GM12878 (cell line): Measurements from ENCODE around the gene LSM10. TPM values are rescaled to one million over a fixed set of nuclear protein-coding genes. Genes with fewer than 3 reads are reported as not detected.

ENCODE experiments used
- ATAC-seq: fragments of 200-7000 bp; cut with Tn5 transposase; 3 replicates; pipeline ENCODE4 v1.9.1; 2020; ENCODE audit warnings: mild to moderate bottlenecking, moderate library complexity
- BruUV-seq: library from RNA; stranded (reverse); fragments of 400-500 nt; replicated peaks from 2 replicates; lab custom pipeline; 2021; lab: Mats Ljungman, UMichigan
- CTCF ChIA-PET: fragments of 300-600 bp; sonication (Branson Sonifier 250); formaldehyde crosslinking; extraction: SDS; loops from one replicate; lab custom pipeline; 2021; ENCODE audit warnings: inconsistent platforms; lab: Yijun Ruan, JAX
- POLR2A ChIA-PET: fragments of 350-600 bp; formaldehyde crosslinking; extraction: SDS; loops from one replicate; lab custom pipeline; 2021; ENCODE audit warnings: inconsistent platforms; lab: Charles Lee
- RAD21 ChIA-PET: fragments of 300-600 bp; sonication (Branson Sonifier 250); formaldehyde crosslinking; loops from one replicate; lab custom pipeline; 2023; ENCODE audit warnings: antibody characterized with exemption; ENCODE audit not compliant: unreplicated experiment; lab: Charles Lee
- SMC1A ChIA-PET: fragments of 300-600 bp; sonication (Branson Sonifier 250); formaldehyde crosslinking; loops from one replicate; lab custom pipeline; 2023; ENCODE audit not compliant: unreplicated experiment, uncharacterized antibody; lab: Charles Lee
- DNase-seq: peaks from one replicate; pipeline ENCODE4 v3.0.0-alpha.2; 2011; ENCODE audit warnings: low read depth, low spot score
- FAIRE-seq: peaks from 3 replicates; lab custom pipeline; 2011; peaks lifted over from hg19 to GRCh38; lab: Jason Lieb, UNC
- H2AFZ ChIP-seq: 2 replicates; pipeline ENCODE4 v1.6.0; 2011; ENCODE audit warnings: low read depth, low read length, control low read depth; ENCODE audit not compliant: control insufficient read depth
- H3K27ac ChIP-seq: 2 replicates; pipeline ENCODE4 v1.5.1; 2011; ENCODE audit warnings: control low read depth; ENCODE audit not compliant: control insufficient read depth, insufficient read depth
- H3K27me3 ChIP-seq, 2 experiments: replicated peaks in 1 of 2; 2 replicates each; pipeline versions ENCODE4 v1.6.0 to v1.6.1; 2011; ENCODE audit warnings: low read length in 1 of 2; ENCODE audit not compliant: control insufficient read depth in 2 of 2, insufficient read depth in 2 of 2
- H3K36me3 ChIP-seq, 2 experiments: 2 replicates each; pipeline ENCODE4 v1.5.1; 2011; ENCODE audit warnings: low read length in 1 of 2; ENCODE audit not compliant: control insufficient read depth in 2 of 2, insufficient read depth in 2 of 2
- H3K4me1 ChIP-seq: 2 replicates; pipeline ENCODE4 v1.6.1; 2011; ENCODE audit warnings: mild to moderate bottlenecking, low read length, moderate library complexity, mixed read lengths; ENCODE audit not compliant: control insufficient read depth, insufficient read depth
- H3K4me2 ChIP-seq: 2 replicates; pipeline ENCODE4 v1.6.0; 2011; ENCODE audit warnings: control low read depth; ENCODE audit not compliant: control insufficient read depth, insufficient read depth
- H3K4me3 ChIP-seq: fragments of 200-600 bp; sonication (generic); 2 replicates; pipeline ENCODE4 v1.5.1; 2016
- H3K79me2 ChIP-seq: 2 replicates; pipeline ENCODE4 v1.6.0; 2011; ENCODE audit warnings: low read length; ENCODE audit not compliant: control insufficient read depth, insufficient read depth
- H3K9ac ChIP-seq: 2 replicates; pipeline ENCODE4 v1.8.0; 2011; ENCODE audit warnings: low read length, control low read depth, mixed read lengths; ENCODE audit not compliant: control insufficient read depth, insufficient read depth
- H3K9me3 ChIP-seq: replicated peaks from 3 replicates; pipeline ENCODE4 v1.5.1; 2011; ENCODE audit warnings: mild to moderate bottlenecking, low read length; ENCODE audit not compliant: control insufficient read depth, insufficient read depth
- H4K20me1 ChIP-seq: 2 replicates; pipeline ENCODE4 v1.6.0; 2011; ENCODE audit not compliant: control insufficient read depth, insufficient read depth
- ASH2L ChIP-seq: fragments of 300-600, 200-600 bp; sonication (generic); IDR thresholded peaks from 2 replicates; pipeline ENCODE4 v1.6.1; 2017; ENCODE audit warnings: low read depth, mild to moderate bottlenecking, borderline replicate concordance
- EP300 ChIP-seq, 2 experiments: fragments of 150-350 bp in 1 of 2; IDR thresholded peaks; 2 replicates each; pipeline ENCODE4 v1.6.1; 2011 to 2012; ENCODE audit warnings: low read depth in 2 of 2, low read length in 2 of 2, borderline replicate concordance in 1 of 2, improper control_type of control experiment in 1 of 2, inconsistent platforms in 1 of 2; ENCODE audit not compliant: control insufficient read depth in 1 of 2
- FOXM1 ChIP-seq: IDR thresholded peaks from 2 replicates; pipeline ENCODE4 v1.6.1; 2012; ENCODE audit warnings: low read depth, mild to moderate bottlenecking, inconsistent platforms, low read length, moderate library complexity
- HDAC2 ChIP-seq: fragments of 200-600 bp; sonication (generic); IDR thresholded peaks from 2 replicates; pipeline ENCODE4 v1.6.1; 2017
- IKZF1 ChIP-seq: fragments of 450-650 bp; conservative IDR thresholded peaks from 2 replicates; pipeline ENCODE4 v1.6.1; 2017; ENCODE audit warnings: antibody characterized with exemption, mild to moderate bottlenecking
- JUND ChIP-seq: IDR thresholded peaks from 2 replicates; pipeline ENCODE4 v1.6.1; 2012; ENCODE audit warnings: low read depth, mild to moderate bottlenecking, low read length, improper control_type of control experiment, moderate library complexity
- RB1 ChIP-seq: fragments of 450-650 bp; formaldehyde crosslinking; IDR thresholded peaks from 2 replicates; pipeline ENCODE4 v1.6.1; 2017; ENCODE audit warnings: mild to moderate bottlenecking, borderline replicate concordance
- TAF1 ChIP-seq: IDR thresholded peaks from 2 replicates; pipeline ENCODE4 v1.6.1; 2011; ENCODE audit warnings: mild to moderate bottlenecking, low read depth, low read length, borderline replicate concordance
- TARDBP ChIP-seq: IDR thresholded peaks from 2 replicates; pipeline ENCODE4 v1.6.1; 2016; ENCODE audit warnings: borderline replicate concordance
- YBX1 ChIP-seq: fragments of 450-650 bp; IDR thresholded peaks from 2 replicates; pipeline ENCODE4 v1.6.1; 2016; ENCODE audit warnings: antibody characterized with exemption
- WGBS: methylation state at CpG from one replicate; pipeline ENCODE4 v1.1.6; 2016; ENCODE audit warnings: low lambda C conversion rate; ENCODE audit not compliant: insufficient replicate concordance, insufficient coverage; ENCODE audit errors: missing lambda C conversion rate; 5-methylcytosine and 5-hydroxymethylcytosine counted together
- in situ Hi-C: fragments of 300-500 bp; cut with MboI; formaldehyde crosslinking; loops from 9 replicates; pipeline ENCODE4 v1.14.3; 2018; ENCODE audit warnings: mixed read lengths
- intact Hi-C: fragments of 100-400 bp; cut with micrococcal nuclease; formaldehyde crosslinking; loops from one replicate; pipeline ENCODE4 v1.14.2; 2022; ENCODE audit not compliant: unreplicated experiment
- polyA plus RNA-seq, 11 experiments: library from polyadenylated mRNA; depleted of rRNA in 4 of 11; unstranded in 6 of 11; stranded (reverse) in 5 of 11; fragments of >200 nt; fragmentation: Nextera tagmentation in 4 of 11; fragmentation: Illumina TruSeq in 1 of 11; extraction: Ambion mirVana in 4 of 11; extraction: Trizol in 1 of 11; gene quantifications; 1 replicate in 1 of 11; 2 replicates in 10 of 11; pipeline versions ENCODE4 v1.2.1 to v1.2.3, GENCODE V29; 2011 to 2016; ENCODE audit warnings: inconsistent platforms in 2 of 11, missing spikeins in 2 of 11, low read depth in 1 of 11
- total RNA-seq, 4 experiments: library from RNA; depleted of rRNA in 3 of 4; stranded (reverse); fragments of >200 nt in 3 of 4; fragmentation: Illumina TruSeq in 1 of 4; extraction: Trizol in 1 of 4; gene quantifications; 2 replicates each; pipeline versions ENCODE4 v1.2.1 to v1.2.3, GENCODE V29; 2013 to 2021
- TF ChIP-seq, protein P1 (sequence below), 3 experiments: IDR thresholded peaks in 2 of 3; conservative IDR thresholded peaks in 1 of 3; 2 replicates each; pipeline ENCODE4 v1.5.1; 2011; ENCODE audit warnings: low read depth in 3 of 3, low read length in 3 of 3, mild to moderate bottlenecking in 3 of 3, control low read depth in 2 of 3, moderate library complexity in 2 of 3, inconsistent platforms in 1 of 3, mixed read lengths in 1 of 3; ENCODE audit not compliant: control insufficient read depth in 2 of 3, insufficient read depth in 1 of 3; ENCODE audit errors: extremely low read depth in 1 of 3
- TF ChIP-seq, protein P2 (sequence below): fragments of 450-650 bp; conservative IDR thresholded peaks from 2 replicates; pipeline ENCODE4 v1.6.1; 2017; ENCODE audit warnings: mild to moderate bottlenecking, moderate library complexity

LSM10 gene
- total and polyA plus RNA-seq, 10 of the 15 experiments (the other 5 are each of a cell fraction or from before 2014, with no cell fraction given), result 13.1 to 103 (median 57.5) TPM

DNA sequence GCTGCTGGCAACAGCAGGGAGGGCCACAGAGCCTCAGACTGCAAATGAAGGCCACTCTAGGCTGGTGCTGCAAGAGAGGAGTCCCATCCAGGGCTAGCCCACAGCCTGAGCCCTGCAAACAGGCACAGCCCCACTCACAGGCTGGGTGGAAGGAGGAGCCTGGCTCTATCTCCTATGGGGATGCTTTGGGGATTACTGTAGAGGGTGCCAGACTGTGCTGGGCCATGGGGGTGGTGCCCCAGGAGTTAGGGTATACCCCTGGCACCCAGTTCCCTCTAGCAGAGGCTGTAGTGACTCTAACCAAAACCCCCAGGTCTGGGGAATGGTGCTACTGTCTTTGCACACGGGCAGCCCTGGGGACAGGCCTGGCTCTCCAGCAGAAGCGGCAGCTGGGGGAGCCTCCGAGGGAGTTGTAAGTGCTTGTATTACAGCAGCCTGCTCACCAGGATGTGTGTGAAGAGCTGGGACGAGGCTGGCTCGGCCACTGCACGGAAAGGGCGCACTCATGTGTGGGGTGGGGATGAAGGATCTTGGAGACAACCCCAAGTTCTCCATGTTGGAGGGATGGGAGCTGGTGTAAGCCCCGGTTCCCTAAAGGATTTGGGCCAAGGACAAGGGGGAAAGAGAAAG is 50.9 kb downstream of the LSM10 start:
- Histone ChIP-seq H3K27ac (no peak overlapping the region), H3K4me2 (no peak overlapping the region), H3K9me3 (no peaks in the 10 kb centered on the region), H3K79me2 (no peaks in the 10 kb centered on the region; the same call in 1 of the 2 replicates), H3K4me3 (no peak overlapping the region), H2AFZ (no peak overlapping the region), H3K27me3 (no peaks in the 10 kb centered on the region), H3K4me1 (peaks cover 37% of the 10 kb centered on the region), H3K9ac (no peak overlapping the region), H3K36me3 (peaks cover 17 to 18% of the 10 kb centered on the region in 2 experiments; a peak in 3 of 4 replicates), H4K20me1 (no peaks in the 10 kb centered on the region)
- ChIA-PET POLR2A (no interaction called here), RAD21 (interaction anchor here (2.8 kb wide), 1 partner anchor 39 kb away, joined by 11 read pairs; the partner anchor contains the start of gene STK40), CTCF (interaction anchor here (13.5 kb wide), 1 partner anchor 20 kb away, joined by 157 read pairs; no protein-coding TSS in a partner anchor), SMC1A (interaction anchor here (0.9 to 1.6 kb wide), 3 partner anchors 52 to 75 kb away, joined by 4 to 7 read pairs (median 4); no protein-coding TSS in a partner anchor)
- no peak for DNase-seq
- no peak for ATAC-seq
- intact Hi-C loops, result no loop called here
- TF ChIP-seq ASH2L (no peak), TAF1 (no peak), HDAC2 (no peak), TARDBP (no peak), FOXM1 (no peak), EP300 (IDR thresholded peaks at IDR 0.05; ENCODE audit: borderline replicate concordance in 1 of 2, control insufficient read depth in 1 of 2, low read depth in 2 of 2, low read length in 2 of 2) (no peak), JUND (no peak), YBX1 (no peak), IKZF1 (no peak), RB1 (no peak)
- TF ChIP-seq, protein P1, sequence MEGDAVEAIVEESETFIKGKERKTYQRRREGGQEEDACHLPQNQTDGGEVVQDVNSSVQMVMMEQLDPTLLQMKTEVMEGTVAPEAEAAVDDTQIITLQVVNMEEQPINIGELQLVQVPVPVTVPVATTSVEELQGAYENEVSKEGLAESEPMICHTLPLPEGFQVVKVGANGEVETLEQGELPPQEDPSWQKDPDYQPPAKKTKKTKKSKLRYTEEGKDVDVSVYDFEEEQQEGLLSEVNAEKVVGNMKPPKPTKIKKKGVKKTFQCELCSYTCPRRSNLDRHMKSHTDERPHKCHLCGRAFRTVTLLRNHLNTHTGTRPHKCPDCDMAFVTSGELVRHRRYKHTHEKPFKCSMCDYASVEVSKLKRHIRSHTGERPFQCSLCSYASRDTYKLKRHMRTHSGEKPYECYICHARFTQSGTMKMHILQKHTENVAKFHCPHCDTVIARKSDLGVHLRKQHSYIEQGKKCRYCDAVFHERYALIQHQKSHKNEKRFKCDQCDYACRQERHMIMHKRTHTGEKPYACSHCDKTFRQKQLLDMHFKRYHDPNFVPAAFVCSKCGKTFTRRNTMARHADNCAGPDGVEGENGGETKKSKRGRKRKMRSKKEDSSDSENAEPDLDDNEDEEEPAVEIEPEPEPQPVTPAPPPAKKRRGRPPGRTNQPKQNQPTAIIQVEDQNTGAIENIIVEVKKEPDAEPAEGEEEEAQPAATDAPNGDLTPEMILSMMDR (IDR thresholded peaks at IDR 0.05 in 2 of 3, conservative IDR thresholded peaks at IDR 0.05 in 1 of 3; ENCODE audit: control insufficient read depth in 2 of 3, extremely low read depth in 1 of 3, insufficient read depth in 1 of 3, low read depth in 3 of 3, low read length in 3 of 3), result no peak
- TF ChIP-seq, protein P2, sequence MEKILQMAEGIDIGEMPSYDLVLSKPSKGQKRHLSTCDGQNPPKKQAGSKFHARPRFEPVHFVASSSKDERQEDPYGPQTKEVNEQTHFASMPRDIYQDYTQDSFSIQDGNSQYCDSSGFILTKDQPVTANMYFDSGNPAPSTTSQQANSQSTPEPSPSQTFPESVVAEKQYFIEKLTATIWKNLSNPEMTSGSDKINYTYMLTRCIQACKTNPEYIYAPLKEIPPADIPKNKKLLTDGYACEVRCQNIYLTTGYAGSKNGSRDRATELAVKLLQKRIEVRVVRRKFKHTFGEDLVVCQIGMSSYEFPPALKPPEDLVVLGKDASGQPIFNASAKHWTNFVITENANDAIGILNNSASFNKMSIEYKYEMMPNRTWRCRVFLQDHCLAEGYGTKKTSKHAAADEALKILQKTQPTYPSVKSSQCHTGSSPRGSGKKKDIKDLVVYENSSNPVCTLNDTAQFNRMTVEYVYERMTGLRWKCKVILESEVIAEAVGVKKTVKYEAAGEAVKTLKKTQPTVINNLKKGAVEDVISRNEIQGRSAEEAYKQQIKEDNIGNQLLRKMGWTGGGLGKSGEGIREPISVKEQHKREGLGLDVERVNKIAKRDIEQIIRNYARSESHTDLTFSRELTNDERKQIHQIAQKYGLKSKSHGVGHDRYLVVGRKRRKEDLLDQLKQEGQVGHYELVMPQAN, result no peak
- no peak for FAIRE-seq
- in situ Hi-C loops, result loop anchor here (5.0 kb wide), 1 partner anchor 75 kb away; no protein-coding TSS in a partner anchor
- BruUV-seq, result no TSS peak
- WGBS, result 93% methylated on average over 8 of the region's 8 CpGs
